ENCODE measurements around the gene RAD51D. TPM values are rescaled to one million over a fixed set of nuclear protein-coding genes. Genes with fewer than 3 reads are reported as not detected.
A peak's percentile ranks its signal among the peaks of the same experiment; 100 is the strongest.
"Not testable (repeated sequence)": the region's sequence is repeated elsewhere in the genome, so short reads cannot be mapped to it uniquely, and the experiment has no call there.

The RAD51D gene
- total RNA-seq, 2 experiments from 2014 or later, result 32.4 to 36.2 TPM

DNA sequence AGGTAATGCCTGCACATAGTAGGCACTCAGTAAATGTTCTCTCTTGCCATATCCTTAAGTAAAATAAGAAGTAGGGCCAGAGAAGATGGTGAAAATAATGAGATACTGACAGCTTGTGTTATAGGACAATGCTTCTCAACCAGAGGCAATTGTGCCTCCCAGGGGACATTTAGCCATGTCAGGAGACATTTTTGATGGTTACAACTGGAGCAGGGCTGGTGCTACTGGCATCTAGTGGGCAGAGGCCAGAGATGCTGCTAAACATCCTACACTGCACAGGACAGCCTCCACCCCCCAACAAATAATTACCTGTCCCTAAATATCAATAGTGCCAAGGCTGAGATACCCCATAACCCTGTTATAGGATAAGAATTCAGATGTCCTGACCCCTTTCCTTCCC is 1.7 kb downstream of the RAD51D start:
- ChIA-PET CTCF (interaction anchor here (1.0 to 4.2 kb wide), 16 partner anchors 10 to 145 kb away, joined by 3 to 59 read pairs (median 16); partner anchors contain the start of gene LIG3), POLR2A (interaction anchor here (1.5 to 3.5 kb wide), 5 partner anchors 11 to 137 kb away, joined by 4 to 33 read pairs (median 15); partner anchors contain the start of gene LIG3)
- DNase-seq (peak; percentile 54), ATAC-seq (no peak)
- intact Hi-C loops (cut with micrococcal nuclease), result no loop called here
- Mint-ChIP-seq H3K36me3 (ENCODE audit: low read depth) (peaks cover 31% of the 10 kb centered on the region), H3K4me3 (peak overlapping the region; percentile 87), H3K27ac (peak overlapping the region; percentile 87), H3K9me3 (no peaks in the 10 kb centered on the region), H3K27me3 (no peaks in the 10 kb centered on the region), H3K4me1 (ENCODE audit: low read depth) (peaks cover 28% of the 10 kb centered on the region)
- TF ChIP-seq, protein P1, sequence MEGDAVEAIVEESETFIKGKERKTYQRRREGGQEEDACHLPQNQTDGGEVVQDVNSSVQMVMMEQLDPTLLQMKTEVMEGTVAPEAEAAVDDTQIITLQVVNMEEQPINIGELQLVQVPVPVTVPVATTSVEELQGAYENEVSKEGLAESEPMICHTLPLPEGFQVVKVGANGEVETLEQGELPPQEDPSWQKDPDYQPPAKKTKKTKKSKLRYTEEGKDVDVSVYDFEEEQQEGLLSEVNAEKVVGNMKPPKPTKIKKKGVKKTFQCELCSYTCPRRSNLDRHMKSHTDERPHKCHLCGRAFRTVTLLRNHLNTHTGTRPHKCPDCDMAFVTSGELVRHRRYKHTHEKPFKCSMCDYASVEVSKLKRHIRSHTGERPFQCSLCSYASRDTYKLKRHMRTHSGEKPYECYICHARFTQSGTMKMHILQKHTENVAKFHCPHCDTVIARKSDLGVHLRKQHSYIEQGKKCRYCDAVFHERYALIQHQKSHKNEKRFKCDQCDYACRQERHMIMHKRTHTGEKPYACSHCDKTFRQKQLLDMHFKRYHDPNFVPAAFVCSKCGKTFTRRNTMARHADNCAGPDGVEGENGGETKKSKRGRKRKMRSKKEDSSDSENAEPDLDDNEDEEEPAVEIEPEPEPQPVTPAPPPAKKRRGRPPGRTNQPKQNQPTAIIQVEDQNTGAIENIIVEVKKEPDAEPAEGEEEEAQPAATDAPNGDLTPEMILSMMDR (IDR thresholded peaks at IDR 0.05), result peak; percentile 58

DNA sequence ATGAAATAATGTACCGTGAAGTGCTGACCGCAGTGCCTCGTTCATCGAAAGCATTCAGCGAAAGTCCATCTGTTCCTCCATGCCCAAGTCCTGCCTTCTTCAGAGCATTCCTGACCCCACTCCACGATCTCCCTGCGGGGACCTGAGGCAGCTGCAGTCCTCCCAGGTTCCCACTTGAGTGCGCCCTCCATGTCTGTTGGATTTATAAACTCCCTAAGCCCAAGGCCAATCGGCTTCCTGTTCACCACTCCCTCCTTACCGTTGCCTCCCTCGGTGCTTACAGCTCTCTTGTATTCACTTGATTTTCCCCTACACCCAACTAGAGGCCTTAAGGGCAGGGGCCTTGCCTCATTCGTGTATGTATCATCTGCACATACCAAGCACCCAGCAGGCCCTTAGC is 2.8 kb downstream of the RAD51D start:
- TF ChIP-seq, protein P1 (IDR thresholded peaks at IDR 0.05), result no peak
- H3K27ac Mint-ChIP-seq, result no peak overlapping the region
- peaks cover 28% of the 10 kb centered on the region for H3K4me1 Mint-ChIP-seq (ENCODE audit: low read depth)
- no peak overlapping the region for H3K4me3 Mint-ChIP-seq
- no peak for ATAC-seq
- CTCF ChIA-PET, result interaction anchor here (4.2 kb wide), 1 partner anchor 118 kb away, joined by 59 read pairs; no protein-coding TSS in a partner anchor
- DNase-seq, result no peak
- peaks cover 33% of the 10 kb centered on the region for H3K36me3 Mint-ChIP-seq (ENCODE audit: low read depth)
- intact Hi-C loops (cut with micrococcal nuclease), result no loop called here
- POLR2A ChIA-PET, result interaction anchor here (1.0 to 1.5 kb wide), 2 partner anchors 23 to 126 kb away, joined by 3 to 4 read pairs; no protein-coding TSS in a partner anchor
- no peaks in the 10 kb centered on the region for H3K9me3 Mint-ChIP-seq
- H3K27me3 Mint-ChIP-seq, result no peaks in the 10 kb centered on the region

DNA sequence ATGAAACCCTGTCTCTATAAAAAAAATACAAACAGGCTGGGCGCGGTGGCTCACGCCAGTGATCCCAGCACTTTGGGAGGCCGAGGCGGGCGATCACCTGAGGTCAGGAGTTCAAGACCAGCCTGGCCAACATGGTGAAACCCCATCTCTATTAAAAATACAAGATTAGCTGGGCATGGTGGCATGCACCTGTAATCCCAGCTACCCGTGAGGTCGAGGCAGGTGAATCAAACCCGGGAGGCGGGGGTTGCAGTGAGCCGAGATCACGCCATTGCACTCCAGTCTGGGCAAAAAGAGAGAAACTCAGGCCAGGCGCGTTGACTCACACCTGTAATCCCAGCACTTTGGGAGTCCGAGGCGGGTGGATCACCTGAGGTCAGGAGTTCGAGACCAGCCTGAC is 8.9 kb downstream of the RAD51D start:
- CTCF ChIA-PET, result interaction anchor here (2.6 kb wide), 1 partner anchor 9 kb away, joined by 9 read pairs; the partner anchor contains the start of gene RAD51D
- POLR2A ChIA-PET; H3K27ac Mint-ChIP-seq; ATAC-seq; H3K4me1 Mint-ChIP-seq (ENCODE audit: low read depth); H3K4me3 Mint-ChIP-seq; H3K9me3 Mint-ChIP-seq; H3K27me3 Mint-ChIP-seq; intact Hi-C loops (cut with micrococcal nuclease); DNase-seq: not testable (repeated sequence)
- H3K36me3 Mint-ChIP-seq (ENCODE audit: low read depth), result peaks cover 28% of the 10 kb centered on the region

DNA sequence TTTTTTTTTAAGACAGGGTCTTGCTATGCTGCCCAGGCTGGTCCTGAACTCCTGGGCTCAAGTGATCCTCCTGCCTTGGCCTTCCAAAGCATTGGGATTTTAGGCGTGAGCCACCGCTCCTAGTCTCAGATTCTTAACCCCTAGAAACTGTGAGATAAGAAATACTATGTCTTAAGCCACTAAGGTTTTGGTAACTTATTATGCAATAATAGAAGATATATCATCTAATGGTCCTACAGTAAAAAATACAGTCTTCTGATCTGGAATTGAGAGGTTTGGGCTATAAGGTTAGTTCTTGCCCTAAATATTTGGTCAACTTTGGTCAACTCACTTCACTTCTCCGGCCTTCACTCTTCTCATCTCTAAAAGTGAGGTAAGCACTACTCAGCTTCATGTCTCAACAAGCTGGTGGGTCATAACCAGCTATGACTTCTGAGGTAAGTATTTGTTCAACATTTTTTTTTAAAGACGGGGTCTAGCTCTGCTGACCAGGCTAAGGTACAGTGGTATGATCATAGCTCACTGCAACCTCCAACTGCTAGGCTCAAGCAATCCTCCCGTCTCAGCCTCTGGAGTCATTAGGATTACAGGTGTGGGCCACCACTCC is 14.7 kb downstream of the RAD51D start:
- ChIA-PET CTCF (interaction anchor here (3.1 kb wide), 1 partner anchor 14 kb away, joined by 12 read pairs; no protein-coding TSS in a partner anchor), POLR2A (interaction anchor here (0.9 kb wide), 1 partner anchor 91 kb away, joined by 3 read pairs; no protein-coding TSS in a partner anchor)
- intact Hi-C loops (cut with micrococcal nuclease), result loop anchor here (5.0 kb wide), 1 partner anchor 108 kb away; no protein-coding TSS in a partner anchor
- ATAC-seq (no peak), DNase-seq (no peak)
- Mint-ChIP-seq H3K9me3 (no peaks in the 10 kb centered on the region), H3K4me1 (ENCODE audit: low read depth) (peaks cover 6% of the 10 kb centered on the region), H3K27me3 (no peaks in the 10 kb centered on the region), H3K27ac (peak overlapping the region; percentile 9), H3K36me3 (ENCODE audit: low read depth) (peaks cover 42% of the 10 kb centered on the region), H3K4me3 (no peak overlapping the region)
- TF ChIP-seq, protein P1 (IDR thresholded peaks at IDR 0.05), result no peak

DNA sequence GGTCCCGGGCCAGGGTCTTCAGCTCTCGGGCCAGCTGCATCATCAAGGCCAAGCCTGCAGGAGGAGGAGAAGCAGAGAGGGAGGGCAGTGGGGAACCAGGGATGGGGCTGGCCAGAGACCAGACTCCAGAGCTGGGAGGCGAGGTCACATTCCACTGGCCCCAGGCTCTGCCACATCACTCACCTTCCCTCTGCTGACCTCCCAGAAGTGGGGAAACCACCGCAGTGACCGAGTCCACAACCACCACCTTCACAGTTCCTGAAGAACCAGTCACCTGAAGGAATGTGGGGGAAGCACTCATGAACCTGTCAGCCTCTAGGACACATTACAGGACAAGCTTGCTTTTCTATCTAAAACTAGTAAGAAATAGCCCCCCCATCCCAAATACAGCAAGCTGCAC is 16.4 kb downstream of the RAD51D start:
- DNase-seq, result no peak
- Mint-ChIP-seq H3K9me3 (no peaks in the 10 kb centered on the region), H3K4me1 (ENCODE audit: low read depth) (peaks cover 6% of the 10 kb centered on the region), H3K27me3 (no peaks in the 10 kb centered on the region), H3K36me3 (ENCODE audit: low read depth) (peaks cover 48% of the 10 kb centered on the region), H3K4me3 (no peak overlapping the region), H3K27ac (no peak overlapping the region)
- intact Hi-C loops (cut with micrococcal nuclease), result loop anchor here (5.0 kb wide), 1 partner anchor 106 kb away; no protein-coding TSS in a partner anchor
- TF ChIP-seq, protein P1 (IDR thresholded peaks at IDR 0.05), result no peak
- ChIA-PET CTCF (interaction anchor here (1.1 to 2.2 kb wide), 5 partner anchors 12 to 465 kb away, joined by 3 to 12 read pairs (median 4); partner anchors contain the start of gene RAD51D), POLR2A (interaction anchor here (1.1 to 1.5 kb wide), 4 partner anchors 8 to 81 kb away, joined by 3 to 4 read pairs (median 3); no protein-coding TSS in a partner anchor)
- ATAC-seq, result no peak
